Measurements from ENCODE around the gene PRKACG.

The PRKACG gene

GRCh38 chr9:68980341-68980914, 33.5 kb downstream of the PRKACG start:
- DNase-seq = no peak

GRCh38 chr9:68979538-68980314, 34.2 kb downstream of the PRKACG start:
- DNase-seq = no peak

GRCh38 chr9:68978501-68978900, 35.4 kb downstream of the PRKACG start:
- no peak for DNase-seq

- no peak for DNase-seq
These were observed 35.8 kb downstream of the PRKACG start for GRCh38 chr9:68978066-68978465.

GRCh38 chr9:68975365-68976043, 38.4 kb downstream of the PRKACG start:
- DNase-seq = no peak

- no peak for DNase-seq
These were observed 39.0 kb downstream of the PRKACG start for GRCh38 chr9:68974901-68975300.

- no peak for DNase-seq
These were observed 39.5 kb downstream of the PRKACG start for GRCh38 chr9:68974431-68974830.

- no peak for DNase-seq
These were observed 40.3 kb downstream of the PRKACG start for GRCh38 chr9:68973619-68974018.

- peak; percentile 55 for DNase-seq
These were observed 43.8 kb downstream of the PRKACG start for GRCh38 chr9:68970151-68970550.

GRCh38 chr9:68969538-68969937, 44.4 kb downstream of the PRKACG start:
- no peak for DNase-seq

GRCh38 chr9:68967800-68968199, 46.1 kb downstream of the PRKACG start:
- no peak for DNase-seq

GRCh38 chr9:68966496-68966944, 47.4 kb downstream of the PRKACG start:
- DNase-seq = no peak

- DNase-seq = no peak
These were observed 49.1 kb downstream of the PRKACG start for GRCh38 chr9:68964765-68965164.

GRCh38 chr9:68964102-68964541, 49.8 kb downstream of the PRKACG start:
- no peak for DNase-seq

GRCh38 chr9:68963416-68963815, 50.5 kb downstream of the PRKACG start:
- no peak for DNase-seq

Measured in NCI-H82 (cell line).